PC-3 (cell line): ENCODE results near the gene GCSAML.

Experiments
- CTCF ChIP-seq: fragments of 300-600 bp; sonication (generic); conservative IDR thresholded peaks from 2 replicates; pipeline ENCODE4 v1.5.1; 2017; ENCODE audit warnings: antibody characterized with exemption, low read depth, mild to moderate bottlenecking, low read length
- EZH2 ChIP-seq: fragments of 300-600 bp; sonication (generic); IDR thresholded peaks from one replicate; pipeline ENCODE4 v1.6.1; 2017; ENCODE audit warnings: antibody characterized with exemption, mild to moderate bottlenecking, low read length; ENCODE audit not compliant: unreplicated experiment
- EZH2phosphoT487 ChIP-seq: fragments of 300-600 bp; sonication (generic); IDR thresholded peaks from 2 replicates; pipeline ENCODE4 v1.6.1; 2018; ENCODE audit warnings: mild to moderate bottlenecking, antibody characterized with exemption, low read length, borderline replicate concordance

GRCh38 chr1:247548092-247548491 is 842 bp upstream of the GCSAML start:
- TF ChIP-seq CTCF, result no peak
- no peak for TF ChIP-seq EZH2phosphoT487
- TF ChIP-seq EZH2, result no peak
